Activated CD8-positive, alpha-beta T cell treated with anti-CD3 and anti-CD28 coated beads for 36 hours (primary cell): ENCODE results near the gene GLCE. TPM values are rescaled to one million over a fixed set of nuclear protein-coding genes. Genes with fewer than 3 reads are reported as not detected.
A peak's percentile ranks its signal among the peaks of the same experiment; 100 is the strongest.

Source experiments
- ATAC-seq: fragments of 200-7000 bp; cut with Tn5 transposase; one replicate; pipeline ENCODE4 v1.10.0; 2021; ENCODE audit warnings: mild to moderate bottlenecking, moderate library complexity
- CTCF ChIA-PET: fragments of 350-600 bp; sonication (Branson Sonifier 250); formaldehyde crosslinking; loops from one replicate; lab custom pipeline; 2021; ENCODE audit warnings: antibody characterized with exemption; lab: Charles Lee
- POLR2A ChIA-PET: fragments of 350-600 bp; sonication (Branson Sonifier 250); formaldehyde crosslinking; loops from one replicate; lab custom pipeline; 2021; ENCODE audit warnings: antibody characterized with exemption; lab: Charles Lee
- DNase-seq: peaks from one replicate; pipeline ENCODE4 v3.0.0-alpha.2; 2020
- H3K27ac Mint-ChIP-seq: one replicate; pipeline ENCODE4 v1.8.0; 2021; ENCODE audit warnings: mild to moderate bottlenecking, mixed read lengths
- H3K27me3 Mint-ChIP-seq: one replicate; pipeline ENCODE4 v1.8.0; 2021; ENCODE audit warnings: mixed read lengths
- H3K36me3 Mint-ChIP-seq: one replicate; pipeline ENCODE4 v1.8.0; 2021; ENCODE audit warnings: low read depth, mixed read lengths
- H3K4me1 Mint-ChIP-seq: one replicate; pipeline ENCODE4 v1.8.0; 2021; ENCODE audit warnings: low read depth, mixed read lengths
- H3K4me3 Mint-ChIP-seq: one replicate; pipeline ENCODE4 v1.8.0; 2021; ENCODE audit warnings: mild to moderate bottlenecking, moderate library complexity, mixed read lengths
- H3K9me3 Mint-ChIP-seq: one replicate; pipeline ENCODE4 v1.8.0; 2021; ENCODE audit warnings: mixed read lengths
- intact Hi-C: fragments of 100-400 bp; cut with micrococcal nuclease; formaldehyde crosslinking; loops from one replicate; pipeline ENCODE4 v1.10.0; 2022
- total RNA-seq, 2 experiments: library from RNA; stranded (reverse); gene quantifications; one replicate each; pipeline ENCODE4 v1.2.3, GENCODE V29; 2021
- TF ChIP-seq, protein P1 (sequence below): fragments of 200-600 bp; IDR thresholded peaks from one replicate; pipeline ENCODE4 v1.8.0; 2022; ENCODE audit warnings: antibody characterized with exemption, mild to moderate bottlenecking

The GLCE gene
- total RNA-seq, 2 experiments from 2014 or later: 2.8 to 4.3 TPM

DNA sequence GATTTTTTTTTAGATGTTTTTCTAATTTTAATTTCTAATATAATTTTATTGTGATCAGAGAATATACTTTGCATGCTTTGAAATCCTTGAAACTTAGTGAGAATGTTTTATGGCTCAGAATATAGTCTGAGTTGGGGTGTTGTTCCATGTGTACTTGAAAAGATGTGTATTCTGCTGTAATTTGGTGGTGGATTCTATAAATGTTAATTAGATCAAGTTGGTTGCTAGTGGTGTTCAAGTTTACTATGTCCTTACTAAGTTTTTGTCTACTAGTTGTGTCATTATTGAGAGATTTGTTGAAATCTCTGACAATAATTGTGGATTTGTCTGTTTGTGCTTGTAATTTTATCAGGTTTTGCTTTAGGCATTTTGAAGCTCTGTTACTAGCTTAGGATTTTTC lies 29.7 kb downstream of the GLCE start:
- intact Hi-C loops: no loop called here
- ATAC-seq: no peak

DNA sequence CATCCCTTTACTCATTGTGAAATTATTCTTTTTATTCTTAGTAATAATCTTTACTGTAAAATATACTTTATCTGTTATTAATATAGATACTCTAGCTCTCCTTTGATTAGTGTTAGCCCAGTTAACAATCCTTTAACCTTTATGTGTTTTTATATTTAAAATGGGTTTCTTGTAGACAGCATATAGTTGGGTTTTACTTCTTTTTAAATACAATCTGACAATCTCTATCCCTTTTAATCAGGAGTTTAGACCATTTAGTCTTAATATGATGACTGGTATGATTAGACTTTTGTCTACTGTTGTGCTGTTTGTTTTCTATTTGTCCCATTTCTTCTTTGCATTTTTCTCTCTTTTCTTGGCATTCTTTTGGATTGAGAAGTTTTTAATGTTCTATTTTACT lies 30.1 kb downstream of the GLCE start:
- intact Hi-C loops: no loop called here

More for the DNA sequence above, 29.7 kb downstream of the GLCE start:
- peaks cover 10% of the 10 kb centered on the region for H3K36me3 Mint-ChIP-seq
- ChIA-PET CTCF (no interaction called here), POLR2A (no interaction called here)
- peaks cover 3% of the 10 kb centered on the region for H3K4me1 Mint-ChIP-seq
- H3K27me3 Mint-ChIP-seq: no peaks in the 10 kb centered on the region
- H3K9me3 Mint-ChIP-seq: peaks cover 4% of the 10 kb centered on the region
- TF ChIP-seq, protein P1, sequence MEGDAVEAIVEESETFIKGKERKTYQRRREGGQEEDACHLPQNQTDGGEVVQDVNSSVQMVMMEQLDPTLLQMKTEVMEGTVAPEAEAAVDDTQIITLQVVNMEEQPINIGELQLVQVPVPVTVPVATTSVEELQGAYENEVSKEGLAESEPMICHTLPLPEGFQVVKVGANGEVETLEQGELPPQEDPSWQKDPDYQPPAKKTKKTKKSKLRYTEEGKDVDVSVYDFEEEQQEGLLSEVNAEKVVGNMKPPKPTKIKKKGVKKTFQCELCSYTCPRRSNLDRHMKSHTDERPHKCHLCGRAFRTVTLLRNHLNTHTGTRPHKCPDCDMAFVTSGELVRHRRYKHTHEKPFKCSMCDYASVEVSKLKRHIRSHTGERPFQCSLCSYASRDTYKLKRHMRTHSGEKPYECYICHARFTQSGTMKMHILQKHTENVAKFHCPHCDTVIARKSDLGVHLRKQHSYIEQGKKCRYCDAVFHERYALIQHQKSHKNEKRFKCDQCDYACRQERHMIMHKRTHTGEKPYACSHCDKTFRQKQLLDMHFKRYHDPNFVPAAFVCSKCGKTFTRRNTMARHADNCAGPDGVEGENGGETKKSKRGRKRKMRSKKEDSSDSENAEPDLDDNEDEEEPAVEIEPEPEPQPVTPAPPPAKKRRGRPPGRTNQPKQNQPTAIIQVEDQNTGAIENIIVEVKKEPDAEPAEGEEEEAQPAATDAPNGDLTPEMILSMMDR: no peak
- H3K27ac Mint-ChIP-seq: no peak overlapping the region
- no peak for DNase-seq
- H3K4me3 Mint-ChIP-seq: no peak overlapping the region

DNA sequence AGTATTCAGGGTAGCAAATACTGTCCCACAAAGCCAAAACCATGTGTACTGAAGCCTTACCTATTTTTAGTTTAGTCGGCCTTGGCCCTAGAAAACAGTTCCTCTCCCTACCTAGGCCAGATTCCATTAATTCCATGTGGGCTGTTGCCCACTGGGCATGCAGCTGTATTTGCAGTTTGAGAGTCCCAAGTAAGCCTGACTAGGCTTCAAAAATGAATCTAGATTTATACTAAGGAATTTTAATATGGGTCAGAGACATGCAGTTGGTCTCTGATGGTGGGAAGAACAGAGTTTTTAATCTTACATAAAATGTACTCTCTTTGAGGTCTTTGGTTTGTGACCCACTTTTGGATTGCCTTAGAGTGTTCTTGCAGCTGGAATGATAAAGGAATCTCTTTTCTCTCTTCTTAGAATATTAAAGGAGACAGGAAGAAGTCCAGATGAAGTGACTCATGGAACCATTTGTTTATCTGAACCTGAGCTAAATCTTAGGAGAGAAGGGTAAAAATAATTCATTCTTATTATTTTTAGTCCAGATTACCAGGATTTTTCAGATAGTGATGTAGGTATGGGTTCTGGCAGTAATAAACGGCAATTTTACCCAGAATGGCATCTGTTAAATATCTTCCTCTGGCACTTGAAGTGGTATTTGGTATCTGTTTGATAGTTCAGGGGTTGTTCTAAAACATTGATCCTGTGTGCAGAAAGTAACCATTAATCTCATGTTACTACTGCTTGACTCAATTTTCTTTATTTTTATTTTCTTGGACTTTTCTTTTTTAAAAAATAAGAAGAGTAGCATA lies 33.8 kb downstream of the GLCE start:
- CTCF ChIA-PET: no interaction called here
- Mint-ChIP-seq H3K27me3 (no peaks in the 10 kb centered on the region), H3K36me3 (peaks cover 15% of the 10 kb centered on the region), H3K4me3 (no peak overlapping the region), H3K4me1 (peaks cover 3% of the 10 kb centered on the region), H3K27ac (no peak overlapping the region), H3K9me3 (peaks cover 4% of the 10 kb centered on the region)
- TF ChIP-seq, protein P1: no peak
- no peak for DNase-seq
- POLR2A ChIA-PET: interaction anchor here (1.1 kb wide), 1 partner anchor 53 kb away, joined by 3 read pairs; no protein-coding TSS in a partner anchor
- intact Hi-C loops: no loop called here
- no peak for ATAC-seq

More for the DNA sequence above, 30.1 kb downstream of the GLCE start:
- H3K27me3 Mint-ChIP-seq: no peaks in the 10 kb centered on the region
- H3K4me3 Mint-ChIP-seq: no peak overlapping the region
- CTCF ChIA-PET: no interaction called here
- ATAC-seq: no peak
- H3K9me3 Mint-ChIP-seq: peaks cover 4% of the 10 kb centered on the region
- TF ChIP-seq, protein P1: no peak
- H3K36me3 Mint-ChIP-seq: peaks cover 10% of the 10 kb centered on the region
- no peak overlapping the region for H3K27ac Mint-ChIP-seq
- POLR2A ChIA-PET: no interaction called here
- DNase-seq: no peak
- peaks cover 3% of the 10 kb centered on the region for H3K4me1 Mint-ChIP-seq

DNA sequence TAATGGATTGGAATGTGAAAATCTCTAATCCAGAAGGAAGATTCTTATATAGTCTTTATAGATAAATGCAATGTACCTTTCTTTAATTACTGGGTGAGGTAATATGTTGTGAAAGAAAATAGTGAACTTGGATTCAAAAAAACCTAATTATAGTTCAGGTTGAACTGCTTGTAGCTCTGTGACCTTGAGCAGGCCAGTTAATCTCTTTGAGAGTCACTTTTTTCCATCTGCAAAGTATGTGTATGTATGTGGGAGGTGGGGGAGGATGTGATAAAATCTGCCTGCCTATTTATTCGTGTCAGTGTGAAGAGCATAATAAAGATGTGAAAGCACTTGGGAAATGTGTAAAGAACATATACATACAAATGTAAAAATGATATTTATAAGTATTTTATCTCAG lies 34.4 kb downstream of the GLCE start:
- TF ChIP-seq, protein P1: no peak
- DNase-seq (peak; percentile 4), ATAC-seq (no peak)
- no peaks in the 10 kb centered on the region for H3K27me3 Mint-ChIP-seq
- intact Hi-C loops: no loop called here
- CTCF ChIA-PET: no interaction called here
- H3K4me1 Mint-ChIP-seq: peaks cover 3% of the 10 kb centered on the region
- H3K9me3 Mint-ChIP-seq: peaks cover 4% of the 10 kb centered on the region
- POLR2A ChIA-PET: interaction anchor here (1.1 kb wide), 1 partner anchor 54 kb away, joined by 3 read pairs; no protein-coding TSS in a partner anchor
- H3K27ac Mint-ChIP-seq: no peak overlapping the region
- H3K36me3 Mint-ChIP-seq: peaks cover 13% of the 10 kb centered on the region
- no peak overlapping the region for H3K4me3 Mint-ChIP-seq
